HG03354 (cell line): ENCODE results near the gene OR6C74.

ENCODE experiments used
- ATAC-seq: cut with Tn5 transposase; IDR thresholded peaks from one replicate; pipeline ENCODE4 v1.9.1; 2021; ENCODE audit warnings: mild to moderate bottlenecking; ENCODE audit not compliant: unreplicated experiment, poor library complexity, severe bottlenecking

Gene OR6C74

DNA sequence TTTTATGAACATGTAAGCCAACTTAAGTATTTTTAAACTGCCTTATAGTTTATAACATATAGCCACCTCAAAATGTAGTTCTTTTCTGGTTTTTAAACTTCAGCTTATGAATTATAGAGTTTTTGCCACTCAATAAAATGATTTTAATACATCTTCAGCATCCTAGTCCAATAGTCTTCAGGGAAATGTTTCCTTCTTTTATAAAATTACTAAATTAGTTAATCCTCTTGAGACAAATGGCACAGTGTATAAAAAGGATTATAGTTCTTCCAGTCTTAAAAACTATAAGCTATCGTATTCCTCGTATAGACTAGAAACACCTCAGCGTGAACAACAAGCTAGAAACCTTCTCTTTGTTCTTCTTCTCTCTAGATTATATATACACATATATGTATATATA is at the start of gene OR6C74:
Gene OR6C74 (plus strand): TSS at position 301 of the 400 bp plus-strand sequence. CDS start 2,679 bp downstream, outside the sequence.
- no peak for ATAC-seq

DNA sequence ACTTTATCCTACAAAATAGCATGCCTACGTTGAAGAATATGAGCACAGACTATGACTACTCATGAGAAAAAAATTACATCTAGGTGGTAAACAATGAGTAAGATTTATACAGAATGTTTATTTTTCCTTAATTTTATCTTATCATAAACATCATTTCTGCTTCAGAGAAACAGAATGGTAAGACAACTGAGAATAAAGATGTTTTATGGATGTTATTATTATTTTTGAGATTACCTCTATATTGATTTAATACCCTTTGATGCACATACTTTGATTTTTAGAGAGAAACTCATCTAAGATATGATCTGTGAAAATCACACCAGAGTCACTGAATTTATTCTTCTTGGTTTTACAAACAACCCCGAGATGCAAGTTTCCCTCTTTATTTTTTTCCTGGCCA is 23.7 kb upstream of the OR6C74 start, which contains the start of gene OR10A7:
Gene OR10A7 (plus strand): TSS at position 301 of the 400 bp plus-strand sequence. CDS start 0 bp downstream, at position 301.
- ATAC-seq, result no peak

DNA sequence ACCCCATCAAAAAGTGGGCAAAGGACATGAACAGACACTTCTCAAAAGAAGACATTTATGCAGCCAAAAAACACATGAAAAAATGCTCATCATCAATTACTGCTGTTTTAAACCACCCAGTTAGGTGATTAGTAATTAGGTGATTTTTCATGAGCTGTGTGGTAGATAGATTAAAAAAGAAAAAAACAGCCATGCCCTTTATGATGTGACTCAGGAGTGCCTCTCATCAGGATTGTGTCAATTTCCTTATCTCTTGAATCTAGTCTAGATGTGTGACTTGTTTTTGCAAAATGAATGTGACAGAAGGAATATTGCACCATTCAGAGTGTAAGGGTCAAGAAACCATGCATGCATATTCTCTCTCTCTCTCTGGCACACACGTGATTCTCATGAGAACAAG is 17.9 kb upstream of the OR6C74 start:
- no peak for ATAC-seq

- ATAC-seq, result no peak
These were observed 16.8 kb upstream of the OR6C74 start for GRCh38 chr12:55227643-55228042.

DNA sequence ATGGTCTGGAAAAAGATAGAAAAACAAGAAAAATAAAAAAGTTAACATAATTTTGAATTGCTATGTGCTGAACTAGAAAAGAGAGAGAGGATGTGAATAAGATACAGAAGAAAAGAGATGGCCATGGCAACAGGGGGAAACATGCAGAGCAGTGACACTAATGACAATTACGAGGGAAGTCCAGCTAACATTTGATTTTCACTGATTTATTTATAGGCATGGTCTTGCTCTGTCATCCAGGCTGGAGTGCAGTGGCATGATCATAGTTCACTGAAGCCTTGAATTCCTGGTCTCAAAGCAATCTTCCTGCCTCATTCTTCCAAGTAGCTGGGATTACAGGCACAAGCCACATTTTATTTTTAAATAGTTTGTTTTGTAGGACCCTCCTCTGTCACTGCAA is 1.8 kb downstream of the OR6C74 start:
- ATAC-seq, result no peak

DNA sequence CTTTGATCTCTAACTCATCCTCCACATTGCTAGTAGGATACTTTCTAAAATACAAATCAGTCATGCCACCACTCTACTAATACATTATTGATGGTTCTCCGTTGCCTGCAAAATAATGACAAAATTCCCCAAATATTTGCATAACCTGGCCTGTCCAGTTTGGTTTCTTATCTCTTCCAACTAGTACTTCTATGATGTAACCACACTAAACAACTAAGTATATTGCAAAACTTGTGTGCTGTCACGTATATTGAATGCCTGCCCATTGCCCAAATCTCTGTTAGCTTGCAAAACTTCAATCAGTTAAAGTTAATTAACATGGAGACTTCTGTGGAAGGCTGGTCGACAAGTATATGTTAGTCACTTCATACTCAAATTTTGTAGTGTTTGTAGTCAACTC is 6.5 kb downstream of the OR6C74 start:
- ATAC-seq, result no peak

DNA sequence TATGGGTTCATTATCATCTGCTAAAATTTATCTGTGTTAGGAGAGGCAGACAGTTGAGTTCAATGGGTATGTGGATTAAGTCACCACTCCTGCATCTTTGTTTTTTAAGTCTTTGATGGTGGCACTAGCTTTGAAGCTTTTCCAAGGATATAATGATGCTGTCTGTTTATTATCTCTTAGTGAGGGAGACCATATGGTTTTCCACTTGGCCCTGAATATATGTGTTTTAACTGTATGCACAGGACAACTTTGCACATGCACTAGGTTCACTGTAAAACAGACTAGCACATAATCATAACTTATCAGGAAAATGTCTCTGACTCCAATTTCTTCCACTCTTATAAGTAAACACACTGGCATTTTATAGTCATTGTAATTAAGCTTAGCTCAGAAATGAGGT is 8.9 kb downstream of the OR6C74 start:
- ATAC-seq, result no peak

GRCh38 chr12:55256831-55257230 is 12.4 kb downstream of the OR6C74 start:
- no peak for ATAC-seq

DNA sequence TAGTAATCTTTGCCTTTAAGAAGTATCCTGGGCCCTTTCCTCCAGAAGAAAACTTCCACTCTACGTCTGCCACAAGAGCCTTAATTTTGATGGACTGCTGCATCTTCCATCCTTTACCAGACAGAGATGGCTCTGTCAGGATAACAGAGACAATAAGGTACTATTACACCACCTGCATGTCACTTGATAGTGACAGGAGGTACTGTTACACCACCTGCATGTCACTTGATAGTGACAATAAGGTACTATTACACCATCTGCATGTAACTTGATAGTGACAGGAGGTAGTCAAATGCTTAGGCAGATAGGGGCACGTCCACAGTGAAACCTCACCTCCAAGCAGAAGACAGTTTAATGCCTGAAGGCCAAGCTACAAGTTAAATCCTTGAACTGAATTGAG is 13.9 kb downstream of the OR6C74 start:
- ATAC-seq, result no peak

DNA sequence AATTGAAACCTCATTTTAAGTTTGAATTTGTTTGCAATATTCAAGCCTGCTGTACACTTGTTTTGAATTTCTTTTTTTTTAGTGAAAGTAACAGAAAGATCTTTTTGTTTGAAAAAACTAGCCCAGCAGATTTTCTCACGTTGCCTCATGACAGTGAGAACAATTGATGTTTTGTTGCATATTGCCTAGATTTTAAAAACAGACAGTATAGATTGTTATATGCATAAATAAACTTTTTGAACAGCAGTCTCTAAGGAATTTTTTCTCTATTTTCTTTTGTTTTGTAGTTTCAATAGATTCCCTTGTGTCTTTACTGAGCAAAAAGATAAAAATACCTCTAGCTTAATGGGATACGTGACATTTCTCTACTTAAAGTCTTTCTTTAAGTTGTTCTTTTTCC is 36.6 kb downstream of the OR6C74 start:
- no peak for ATAC-seq

DNA sequence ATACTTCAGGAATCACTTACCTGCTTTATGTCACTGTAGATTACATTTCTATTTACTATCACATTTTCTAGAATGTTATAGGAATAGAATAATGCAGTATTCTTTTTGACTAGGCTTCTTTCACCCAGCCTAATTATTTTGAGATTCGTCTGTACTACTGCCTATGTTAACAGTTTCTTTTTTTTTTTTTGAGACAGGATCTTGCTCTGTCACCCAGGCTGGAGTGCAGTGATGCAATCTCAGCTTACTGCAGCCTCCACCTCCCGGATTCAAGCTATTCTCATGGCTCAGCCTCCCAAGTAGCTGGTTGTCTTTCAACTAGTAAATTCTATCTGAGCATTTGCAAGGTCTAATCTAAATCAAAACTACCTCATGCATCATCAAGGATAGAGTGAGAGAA is 45.6 kb downstream of the OR6C74 start:
- no peak for ATAC-seq
